Endothelial cell of umbilical vein (primary cell): ENCODE measurements around the gene C3orf52. TPM values are rescaled to one million over a fixed set of nuclear protein-coding genes. Genes with fewer than 3 reads are reported as not detected.

ENCODE experiments used
- BruUV-seq: library from RNA; stranded (reverse); fragments of 400-500 nt; replicated peaks from 2 replicates; lab custom pipeline; 2021; lab: Mats Ljungman, UMichigan
- CTCF ChIA-PET: fragments of 300-600, 350-600 bp; sonication (Branson Sonifier 250); formaldehyde crosslinking; loops from one replicate; lab custom pipeline; 2021; ENCODE audit warnings: antibody characterized with exemption, inconsistent platforms; lab: Charles Lee
- POLR2A ChIA-PET: fragments of 300-600, 350-600 bp; sonication (Branson Sonifier 250); formaldehyde crosslinking; loops from one replicate; lab custom pipeline; 2021; ENCODE audit warnings: antibody characterized with exemption, inconsistent platforms; lab: Charles Lee
- DNase-seq: peaks from one replicate; pipeline ENCODE4 v3.0.0-alpha.2; 2011; ENCODE audit warnings: low read depth, low spot score
- FAIRE-seq: peaks from 2 replicates; lab custom pipeline; 2011; peaks lifted over from hg19 to GRCh38; lab: Jason Lieb, UNC
- H2AFZ ChIP-seq: 2 replicates; pipeline ENCODE4 v1.6.0; 2012; ENCODE audit warnings: low read depth, low read length, control low read depth, inconsistent platforms
- H3K27ac ChIP-seq: 2 replicates; pipeline ENCODE4 v1.5.1; 2011; ENCODE audit warnings: low read depth, mild to moderate bottlenecking, control low read depth, low read length, moderate library complexity; ENCODE audit not compliant: insufficient read depth
- H3K27me3 ChIP-seq, 2 experiments: 2 replicates each; pipeline versions ENCODE4 v1.6.0 to v1.6.1; 2011; ENCODE audit warnings: low read length in 2 of 2, mixed read lengths in 1 of 2; ENCODE audit not compliant: control insufficient read depth in 2 of 2, insufficient read depth in 2 of 2
- H3K36me3 ChIP-seq, 2 experiments: 2 replicates in 1 of 2; 3 replicates in 1 of 2; pipeline ENCODE4 v1.5.1; 2011; ENCODE audit warnings: low read length in 2 of 2, mild to moderate bottlenecking in 1 of 2, moderate library complexity in 1 of 2; ENCODE audit not compliant: control insufficient read depth in 2 of 2, insufficient read depth in 2 of 2; ENCODE audit errors: extremely low read depth in 1 of 2
- H3K4me1 ChIP-seq: 3 replicates; pipeline ENCODE4 v1.5.1; 2011; ENCODE audit warnings: mild to moderate bottlenecking, low read length; ENCODE audit not compliant: control insufficient read depth, insufficient read depth; ENCODE audit errors: extremely low read depth
- H3K4me2 ChIP-seq: 2 replicates; pipeline ENCODE4 v1.6.1; 2011; ENCODE audit warnings: low read length, control low read depth, mixed read lengths; ENCODE audit not compliant: insufficient read depth
- H3K4me3 ChIP-seq, 3 experiments: fragments of 200-600 bp in 1 of 3; sonication (generic), shearing (Covaris generic) in 1 of 3; replicated peaks in 1 of 3; 2 replicates each; pipeline ENCODE4 v1.5.1; 2011 to 2016; ENCODE audit warnings: control low read depth in 3 of 3, low read length in 3 of 3, mild to moderate bottlenecking in 2 of 3, inconsistent platforms in 1 of 3, low read depth in 1 of 3, moderate library complexity in 1 of 3; ENCODE audit not compliant: insufficient read depth in 1 of 3
- H3K79me2 ChIP-seq: 2 replicates; pipeline ENCODE4 v1.6.0; 2012; ENCODE audit warnings: low read length, inconsistent platforms; ENCODE audit not compliant: control insufficient read depth, insufficient read depth
- H3K9ac ChIP-seq: replicated peaks from 2 replicates; pipeline ENCODE3; 2011; ENCODE audit warnings: low read length, control low read depth; ENCODE audit not compliant: insufficient read depth; ENCODE audit errors: extremely low read depth
- H3K9me1 ChIP-seq: replicated peaks from 3 replicates; pipeline ENCODE4 v1.6.0; 2011; ENCODE audit warnings: mild to moderate bottlenecking, low read length; ENCODE audit not compliant: control insufficient read depth, insufficient read depth; ENCODE audit errors: extremely low read depth
- H3K9me3 ChIP-seq: replicated peaks from 2 replicates; pipeline ENCODE4 v1.5.1; 2012; ENCODE audit warnings: low read length, inconsistent platforms; ENCODE audit not compliant: control insufficient read depth, insufficient read depth
- H4K20me1 ChIP-seq: replicated peaks from 2 replicates; pipeline ENCODE3; 2011; ENCODE audit warnings: mild to moderate bottlenecking, low read length; ENCODE audit not compliant: control insufficient read depth, insufficient read depth; ENCODE audit errors: extremely low read depth
- EZH2 ChIP-seq: IDR thresholded peaks from 2 replicates; pipeline ENCODE4 v1.6.1; 2012; ENCODE audit warnings: borderline replicate concordance, low read depth, mild to moderate bottlenecking, moderate library complexity, low read length, inconsistent platforms; ENCODE audit not compliant: severe bottlenecking
- FOS ChIP-seq: IDR thresholded peaks from 2 replicates; pipeline ENCODE4 v1.6.1; 2011; ENCODE audit warnings: mild to moderate bottlenecking, low read length, moderate library complexity, borderline replicate concordance; ENCODE audit not compliant: insufficient read depth
- GATA2 ChIP-seq: IDR thresholded peaks from 2 replicates; pipeline ENCODE4 v1.7.0; 2011; ENCODE audit warnings: low read depth, mild to moderate bottlenecking, moderate library complexity, mixed read lengths, low read length; ENCODE audit not compliant: insufficient read length, insufficient read depth
- JUN ChIP-seq: IDR thresholded peaks from 2 replicates; pipeline ENCODE4 v1.6.1; 2011; ENCODE audit warnings: borderline replicate concordance, low read depth; ENCODE audit not compliant: insufficient read length, insufficient read depth
- MYC ChIP-seq: IDR thresholded peaks from one replicate; pipeline ENCODE4 v1.6.1; 2011; ENCODE audit warnings: mild to moderate bottlenecking, low read depth, low read length
- POLR2A ChIP-seq: IDR thresholded peaks from 2 replicates; pipeline ENCODE4 v1.6.1; 2012; ENCODE audit warnings: low read depth, mild to moderate bottlenecking, control low read depth, low read length
- POLR2AphosphoS5 ChIP-seq: IDR thresholded peaks from 2 replicates; pipeline ENCODE4 v1.6.1; 2012; ENCODE audit warnings: low read depth, mild to moderate bottlenecking, control low read depth, low read length, moderate library complexity; ENCODE audit not compliant: insufficient read depth
- dilution Hi-C: fragments of 300-500 bp; cut with MboI; formaldehyde crosslinking; loops from one replicate; pipeline ENCODE4 v1.15.0; 2019; ENCODE audit warnings: low sequenced_read_pairs; ENCODE audit not compliant: extremely low pct_ligation_motif_present
- intact Hi-C: fragments of 100-400 bp; cut with micrococcal nuclease; formaldehyde crosslinking; loops from one replicate; pipeline ENCODE4 v1.10.0; 2022
- polyA plus RNA-seq, 4 experiments: library from polyadenylated mRNA; depleted of rRNA in 3 of 4; stranded (reverse) in 3 of 4; unstranded in 1 of 4; fragments of >200 nt; gene quantifications; 2 replicates each; pipeline versions ENCODE4 v1.2.1 to v1.2.3, GENCODE V29; 2011 to 2012; ENCODE audit warnings: missing spikeins in 1 of 4
- total RNA-seq: library from RNA; stranded (reverse); gene quantifications from 2 replicates; pipeline ENCODE4 v1.2.3, GENCODE V29; 2021
- TF ChIP-seq, protein P1 (sequence below): IDR thresholded peaks from 2 replicates; pipeline ENCODE4 v1.6.1; 2011; ENCODE audit not compliant: insufficient read depth, insufficient read length
- TF ChIP-seq, protein P2 (sequence below), 2 donors: IDR thresholded peaks; 1 replicate in 1 of 2; 2 replicates in 1 of 2; pipeline ENCODE4 v1.5.1; 2011; ENCODE audit warnings: low read length in 2 of 2, mild to moderate bottlenecking in 2 of 2, moderate library complexity in 2 of 2, control low read depth in 1 of 2, inconsistent platforms in 1 of 2, low read depth in 1 of 2; ENCODE audit not compliant: insufficient read depth in 1 of 2; ENCODE audit errors: extremely low read depth in 1 of 2

Gene C3orf52
- total and polyA plus RNA-seq, 2 donors (not counting 3 experiments of a cell fraction or from before 2014, with no cell fraction given) = 4.2 to 4.6 TPM

DNA sequence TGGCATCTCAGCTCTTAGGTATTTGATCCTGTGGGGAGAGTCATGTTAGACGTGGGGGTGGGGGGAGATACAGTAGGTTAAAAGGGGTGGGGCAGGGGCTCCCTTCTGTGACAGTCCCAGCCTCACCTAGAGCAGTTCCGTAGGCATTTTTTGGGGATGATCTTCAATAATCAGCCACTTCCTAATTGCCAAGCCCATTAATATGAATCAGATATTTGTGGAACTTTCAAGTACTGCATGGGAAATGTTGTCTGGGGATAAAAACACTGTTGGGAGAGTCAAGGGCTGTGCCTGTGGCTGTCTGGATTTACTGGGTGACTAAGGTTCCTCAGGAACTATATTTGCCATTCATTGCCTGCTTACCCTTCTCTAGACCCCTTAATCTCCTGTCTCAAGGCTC lies 9.5 kb downstream of the C3orf52 start:
- BruUV-seq = no TSS peak
- H3K9me3 ChIP-seq = no peaks in the 10 kb centered on the region
- FAIRE-seq = no peak
- no peak overlapping the region for H3K9ac ChIP-seq
- no peaks in the 10 kb centered on the region for H4K20me1 ChIP-seq
- ChIA-PET CTCF (no interaction called here), POLR2A (no interaction called here)
- no peaks in the 10 kb centered on the region for H3K79me2 ChIP-seq
- H2AFZ ChIP-seq = no peak overlapping the region
- no peak overlapping the region for H3K4me2 ChIP-seq
- dilution Hi-C loops = no loop called here
- H3K4me1 ChIP-seq = peaks cover 17% of the 10 kb centered on the region
- no peak for TF ChIP-seq POLR2A
- no peak for TF ChIP-seq JUN
- TF ChIP-seq, protein P1, sequence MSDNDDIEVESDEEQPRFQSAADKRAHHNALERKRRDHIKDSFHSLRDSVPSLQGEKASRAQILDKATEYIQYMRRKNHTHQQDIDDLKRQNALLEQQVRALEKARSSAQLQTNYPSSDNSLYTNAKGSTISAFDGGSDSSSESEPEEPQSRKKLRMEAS = no peak
- no peak for TF ChIP-seq GATA2
- no peak for TF ChIP-seq EZH2
- TF ChIP-seq POLR2AphosphoS5 = no peak
- TF ChIP-seq, protein P2, sequence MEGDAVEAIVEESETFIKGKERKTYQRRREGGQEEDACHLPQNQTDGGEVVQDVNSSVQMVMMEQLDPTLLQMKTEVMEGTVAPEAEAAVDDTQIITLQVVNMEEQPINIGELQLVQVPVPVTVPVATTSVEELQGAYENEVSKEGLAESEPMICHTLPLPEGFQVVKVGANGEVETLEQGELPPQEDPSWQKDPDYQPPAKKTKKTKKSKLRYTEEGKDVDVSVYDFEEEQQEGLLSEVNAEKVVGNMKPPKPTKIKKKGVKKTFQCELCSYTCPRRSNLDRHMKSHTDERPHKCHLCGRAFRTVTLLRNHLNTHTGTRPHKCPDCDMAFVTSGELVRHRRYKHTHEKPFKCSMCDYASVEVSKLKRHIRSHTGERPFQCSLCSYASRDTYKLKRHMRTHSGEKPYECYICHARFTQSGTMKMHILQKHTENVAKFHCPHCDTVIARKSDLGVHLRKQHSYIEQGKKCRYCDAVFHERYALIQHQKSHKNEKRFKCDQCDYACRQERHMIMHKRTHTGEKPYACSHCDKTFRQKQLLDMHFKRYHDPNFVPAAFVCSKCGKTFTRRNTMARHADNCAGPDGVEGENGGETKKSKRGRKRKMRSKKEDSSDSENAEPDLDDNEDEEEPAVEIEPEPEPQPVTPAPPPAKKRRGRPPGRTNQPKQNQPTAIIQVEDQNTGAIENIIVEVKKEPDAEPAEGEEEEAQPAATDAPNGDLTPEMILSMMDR (IDR thresholded peaks at IDR 0.05; ENCODE audit: extremely low read depth in 1 of 2, insufficient read depth in 1 of 2, low read depth in 1 of 2, low read length in 2 of 2) = no peak
- TF ChIP-seq FOS = no peak
- no peak for TF ChIP-seq MYC
- H3K9me1 ChIP-seq = no peaks in the 10 kb centered on the region
- intact Hi-C loops = loop anchor here (10.0 kb wide), 1 partner anchor 181 kb away; no protein-coding TSS in a partner anchor
- no peaks in the 10 kb centered on the region for H3K27me3 ChIP-seq
- H3K27ac ChIP-seq = no peak overlapping the region
- no peak for DNase-seq
- no peaks in the 10 kb centered on the region for H3K36me3 ChIP-seq
- no peak overlapping the region for H3K4me3 ChIP-seq
